K562 (cell line): ENCODE results near the gene SNAI1. TPM values are rescaled to one million over a fixed set of nuclear protein-coding genes. Genes with fewer than 3 reads are reported as not detected.

ENCODE experiments used
- CHD1 ChIP-seq: fragments of 200-600 bp; sonication (generic); IDR thresholded peaks from one replicate; pipeline ENCODE4 v1.6.1; 2012; ENCODE audit warnings: mild to moderate bottlenecking, moderate library complexity, low read length, inconsistent platforms
- CTBP1 ChIP-seq: fragments of 450-650 bp; IDR thresholded peaks from 2 replicates; pipeline ENCODE4 v1.6.1; 2016; ENCODE audit warnings: borderline replicate concordance
- GATAD2A ChIP-seq: fragments of 450-650 bp; IDR thresholded peaks from 2 replicates; pipeline ENCODE4 v1.6.1; 2017
- GTF2F1 ChIP-seq: IDR thresholded peaks from 2 replicates; pipeline ENCODE4 v1.6.1; 2011; ENCODE audit warnings: low read depth, low read length, improper control_type of control experiment
- HDAC2 ChIP-seq: fragments of 450-650 bp; IDR thresholded peaks from 2 replicates; pipeline ENCODE4 v1.6.1; 2016; ENCODE audit warnings: mild to moderate bottlenecking
- HLTF ChIP-seq: fragments of 450-650 bp; IDR thresholded peaks from 2 replicates; pipeline ENCODE4 v1.6.1; 2016
- MTA3 ChIP-seq: fragments of 450-650 bp; formaldehyde crosslinking; IDR thresholded peaks from 2 replicates; pipeline ENCODE4 v1.6.1; 2017; ENCODE audit warnings: mild to moderate bottlenecking, borderline replicate concordance
- NCOA4 ChIP-seq: fragments of 450-650 bp; IDR thresholded peaks from 2 replicates; pipeline ENCODE4 v1.6.1; 2018; ENCODE audit warnings: mild to moderate bottlenecking; ENCODE audit not compliant: partially characterized antibody
- NFATC3 ChIP-seq: fragments of 450-650 bp; IDR thresholded peaks from 2 replicates; pipeline ENCODE4 v1.6.1; 2017; ENCODE audit warnings: mild to moderate bottlenecking
- NFE2 ChIP-seq: IDR thresholded peaks from 2 replicates; pipeline ENCODE4 v1.6.1; 2014; ENCODE audit warnings: antibody characterized with exemption, low read depth
- NR2C2 ChIP-seq, 2 experiments: fragments of 200-800 bp in 1 of 2; sonication (Bioruptor generic) in 1 of 2; sonication (generic) in 1 of 2; formaldehyde crosslinking in 1 of 2; IDR thresholded peaks; 2 replicates each; pipeline versions ENCODE4 v1.6.1 to v1.8.0; 2016 to 2022; ENCODE audit warnings: mild to moderate bottlenecking in 1 of 2, missing compliant biosample characterization in 1 of 2, missing genetic modification characterization in 1 of 2, missing genetic modification reagents in 1 of 2
- NR3C1 ChIP-seq: sonication (generic); formaldehyde crosslinking; IDR thresholded peaks from 2 replicates; pipeline ENCODE4 v1.8.1; 2022; ENCODE audit warnings: missing genetic modification reagents
- POLR2G ChIP-seq: fragments of 200-400 bp; formaldehyde crosslinking; IDR thresholded peaks from 2 replicates; pipeline ENCODE4 v1.6.1; 2017; ENCODE audit warnings: low read depth, mild to moderate bottlenecking, antibody characterized with exemption, low read length, moderate library complexity
- SIN3B ChIP-seq: fragments of 450-650 bp; IDR thresholded peaks from 2 replicates; pipeline ENCODE4 v1.6.1; 2017; ENCODE audit warnings: low read depth, mild to moderate bottlenecking, moderate library complexity
- SRSF9 ChIP-seq: fragments of 200-400 bp; formaldehyde crosslinking; IDR thresholded peaks from 2 replicates; pipeline ENCODE4 v1.6.1; 2017; ENCODE audit warnings: low read depth, low read length, borderline replicate concordance
- STAG1 ChIP-seq: sonication (generic); formaldehyde crosslinking; IDR thresholded peaks from 2 replicates; pipeline ENCODE4 v1.5.0; 2020; ENCODE audit warnings: missing genetic modification reagents, borderline replicate concordance
- TAF1 ChIP-seq: IDR thresholded peaks from 2 replicates; pipeline ENCODE4 v1.6.1; 2011; ENCODE audit warnings: mild to moderate bottlenecking, low read length, moderate library complexity; ENCODE audit not compliant: insufficient read depth, control insufficient read depth, severe bottlenecking; ENCODE audit errors: extremely low read depth
- TAL1 ChIP-seq: fragments of 450-650 bp; IDR thresholded peaks from 2 replicates; pipeline ENCODE4 v1.6.1; 2016; ENCODE audit warnings: mild to moderate bottlenecking
- TBP ChIP-seq: optimal IDR thresholded peaks from 2 replicates; pipeline ENCODE3; 2011; ENCODE audit warnings: low read depth, low read length, improper control_type of control experiment
- TOE1 ChIP-seq, 2 experiments: fragments of 450-650 bp in 1 of 2; sonication (generic) in 1 of 2; formaldehyde crosslinking in 1 of 2; IDR thresholded peaks; 2 replicates each; pipeline versions ENCODE4 v1.7.1 to v1.8.0; 2016 to 2022; ENCODE audit warnings: borderline replicate concordance in 2 of 2, mild to moderate bottlenecking in 2 of 2, antibody characterized with exemption in 1 of 2, inconsistent platforms in 1 of 2, low read depth in 1 of 2, missing genetic modification reagents in 1 of 2, moderate library complexity in 1 of 2
- ZNF217 ChIP-seq: sonication (generic); formaldehyde crosslinking; IDR thresholded peaks from 2 replicates; pipeline ENCODE4 v1.8.0; 2022; ENCODE audit warnings: mild to moderate bottlenecking, missing genetic modification reagents
- polyA plus RNA-seq, 8 experiments: library from polyadenylated mRNA; depleted of rRNA in 4 of 8; stranded (reverse) in 5 of 8; unstranded in 3 of 8; fragments of >200 nt; fragmentation: Nextera tagmentation in 2 of 8; fragmentation: Illumina TruSeq in 1 of 8; extraction: Ambion mirVana in 2 of 8; extraction: Trizol in 1 of 8; gene quantifications; 2 replicates each; pipeline versions ENCODE4 v1.2.1 to v1.2.3, GENCODE V29; 2011 to 2014; ENCODE audit warnings: inconsistent platforms in 1 of 8, missing spikeins in 1 of 8
- total RNA-seq, 7 experiments: library from RNA; depleted of rRNA in 6 of 7; stranded (reverse); fragments of >200 nt in 6 of 7; fragmentation: Illumina TruSeq in 2 of 7; extraction: Trizol in 2 of 7; gene quantifications; 2 replicates each; pipeline versions ENCODE4 v1.2.1 to v1.2.3, GENCODE V29; 2011 to 2021; ENCODE audit warnings: low replicate concordance in 1 of 7
- TF ChIP-seq, protein P1 (sequence below), 2 experiments: IDR thresholded peaks; 2 replicates each; pipeline ENCODE4 v1.6.1; 2011; ENCODE audit warnings: borderline replicate concordance in 1 of 2, control low read depth in 1 of 2, low read depth in 1 of 2, low read length in 1 of 2, mild to moderate bottlenecking in 1 of 2, mixed read lengths in 1 of 2, moderate library complexity in 1 of 2; ENCODE audit not compliant: insufficient read depth in 1 of 2, insufficient read length in 1 of 2, poor library complexity in 1 of 2, severe bottlenecking in 1 of 2; ENCODE audit errors: extremely low read depth in 1 of 2
- TF ChIP-seq, protein P2 (sequence below): sonication (generic); formaldehyde crosslinking; IDR thresholded peaks from 2 replicates; pipeline ENCODE4 v1.9.0; 2022; ENCODE audit warnings: mild to moderate bottlenecking, missing genetic modification reagents
- TF ChIP-seq, protein P3 (sequence below): fragments of 450-650 bp; conservative IDR thresholded peaks from 2 replicates; pipeline ENCODE4 v1.6.1; 2016; ENCODE audit warnings: missing genetic modification characterization, low read depth, mild to moderate bottlenecking, missing compliant biosample characterization, moderate library complexity

SNAI1 gene
- total and polyA plus RNA-seq, 9 of the 15 experiments (the other 6 are each of a cell fraction or from before 2014, with no cell fraction given), result 0.32 to 11.6 (median 2.0) TPM

DNA sequence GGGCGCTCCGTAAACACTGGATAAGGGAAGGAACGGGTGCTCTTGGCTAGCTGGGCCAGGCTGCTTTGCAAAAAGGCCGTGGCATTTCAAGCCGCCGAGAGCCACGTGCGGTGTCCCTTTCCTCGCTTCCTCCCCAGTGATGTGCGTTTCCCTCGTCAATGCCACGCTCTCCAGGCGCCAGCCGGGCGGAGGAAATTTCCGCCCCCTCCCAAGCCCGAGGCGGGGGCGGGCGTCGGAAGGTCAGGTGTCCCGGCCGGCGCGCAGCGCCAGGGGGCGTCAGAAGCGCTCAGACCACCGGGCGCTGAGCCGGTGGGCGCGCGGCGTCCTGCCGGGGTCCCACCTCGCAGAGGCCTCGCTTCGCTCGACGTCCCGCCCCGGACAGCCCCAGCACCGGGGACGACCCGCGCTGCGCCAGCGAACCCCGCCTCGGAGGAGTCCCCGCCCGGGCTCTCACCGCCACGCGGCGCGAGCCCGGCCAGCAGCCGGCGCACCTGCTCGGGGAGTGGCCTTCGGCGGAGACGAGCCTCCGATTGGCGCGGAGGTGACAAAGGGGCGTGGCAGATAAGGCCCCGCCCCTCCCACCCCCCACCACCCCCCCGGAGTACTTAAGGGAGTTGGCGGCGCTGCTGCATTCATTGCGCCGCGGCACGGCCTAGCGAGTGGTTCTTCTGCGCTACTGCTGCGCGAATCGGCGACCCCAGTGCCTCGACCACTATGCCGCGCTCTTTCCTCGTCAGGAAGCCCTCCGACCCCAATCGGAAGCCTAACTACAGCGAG is at the start of gene SNAI1 (continued):
- TF ChIP-seq NR2C2 (CRISPR knock-in tag; IDR thresholded peaks at IDR 0.05), result peak; percentile 73; the same call in 1 of the 2 replicates
- TF ChIP-seq NR2C2 (tag; IDR thresholded peaks at IDR 0.05), result peak; percentile 68
- TF ChIP-seq, protein P1, sequence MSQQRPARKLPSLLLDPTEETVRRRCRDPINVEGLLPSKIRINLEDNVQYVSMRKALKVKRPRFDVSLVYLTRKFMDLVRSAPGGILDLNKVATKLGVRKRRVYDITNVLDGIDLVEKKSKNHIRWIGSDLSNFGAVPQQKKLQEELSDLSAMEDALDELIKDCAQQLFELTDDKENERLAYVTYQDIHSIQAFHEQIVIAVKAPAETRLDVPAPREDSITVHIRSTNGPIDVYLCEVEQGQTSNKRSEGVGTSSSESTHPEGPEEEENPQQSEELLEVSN (IDR thresholded peaks at IDR 0.05; ENCODE audit: borderline replicate concordance in 1 of 2, extremely low read depth in 1 of 2, insufficient read depth in 1 of 2, insufficient read length in 1 of 2, low read depth in 1 of 2, low read length in 1 of 2, poor library complexity in 1 of 2, severe bottlenecking in 1 of 2), result peak; percentile 93 to 94
- TF ChIP-seq, protein P2, sequence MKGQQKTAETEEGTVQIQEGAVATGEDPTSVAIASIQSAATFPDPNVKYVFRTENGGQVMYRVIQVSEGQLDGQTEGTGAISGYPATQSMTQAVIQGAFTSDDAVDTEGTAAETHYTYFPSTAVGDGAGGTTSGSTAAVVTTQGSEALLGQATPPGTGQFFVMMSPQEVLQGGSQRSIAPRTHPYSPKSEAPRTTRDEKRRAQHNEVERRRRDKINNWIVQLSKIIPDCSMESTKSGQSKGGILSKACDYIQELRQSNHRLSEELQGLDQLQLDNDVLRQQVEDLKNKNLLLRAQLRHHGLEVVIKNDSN, result peak; percentile 76
- TF ChIP-seq MTA3, result peak; percentile 72
- TF ChIP-seq NR3C1 (CRISPR knock-in tag), result peak; percentile 72; the same call in 1 of the 2 replicates
- peak; percentile 4; the same call in 1 of the 2 replicates for TF ChIP-seq NFE2
- peak; percentile 81; the same call in 1 of the 2 replicates for TF ChIP-seq GTF2F1
- 0 out of 2 replicates have a peak, but pooled peaks have one; percentile 49 for TF ChIP-seq GATAD2A
- TF ChIP-seq TAF1, result peak; percentile 83
- peak; percentile 69; the same call in 1 of the 2 replicates for TF ChIP-seq SIN3B
- peak; percentile 99 for TF ChIP-seq POLR2G
- TF ChIP-seq TOE1 (IDR thresholded peaks at IDR 0.05; ENCODE audit: borderline replicate concordance), result peak; percentile 71; the same call in 1 of the 2 replicates
- 0 out of 2 replicates have a peak, but pooled peaks have one; percentile 52 for TF ChIP-seq TOE1 (CRISPR knock-in tag; IDR thresholded peaks at IDR 0.05; ENCODE audit: borderline replicate concordance, low read depth)
- TF ChIP-seq NFATC3, result no peak
- TF ChIP-seq ZNF217, result 0 out of 2 replicates have a peak, but pooled peaks have one; percentile 44
- TF ChIP-seq CTBP1, result peak; percentile 89
- TF ChIP-seq SRSF9, result no peak
- no peak for TF ChIP-seq TAL1
- peak; percentile 97 for TF ChIP-seq TBP
- TF ChIP-seq STAG1 (CRISPR knock-in tag), result peak; percentile 69
- 0 out of 2 replicates have a peak, but pooled peaks have one; percentile 35 for TF ChIP-seq HLTF
- peak; percentile 36 for TF ChIP-seq CHD1
- TF ChIP-seq, protein P3, sequence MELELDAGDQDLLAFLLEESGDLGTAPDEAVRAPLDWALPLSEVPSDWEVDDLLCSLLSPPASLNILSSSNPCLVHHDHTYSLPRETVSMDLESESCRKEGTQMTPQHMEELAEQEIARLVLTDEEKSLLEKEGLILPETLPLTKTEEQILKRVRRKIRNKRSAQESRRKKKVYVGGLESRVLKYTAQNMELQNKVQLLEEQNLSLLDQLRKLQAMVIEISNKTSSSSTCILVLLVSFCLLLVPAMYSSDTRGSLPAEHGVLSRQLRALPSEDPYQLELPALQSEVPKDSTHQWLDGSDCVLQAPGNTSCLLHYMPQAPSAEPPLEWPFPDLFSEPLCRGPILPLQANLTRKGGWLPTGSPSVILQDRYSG, result 0 out of 2 replicates have a peak, but pooled peaks have one; percentile 66
- peak; percentile 88 for TF ChIP-seq HDAC2
- no peak for TF ChIP-seq NCOA4
